ENCODE results near the gene MEF2D. TPM values are rescaled to one million over a fixed set of nuclear protein-coding genes. Genes with fewer than 3 reads are reported as not detected.

Gene MEF2D
- total RNA-seq, 1 experiment from 2014 or later: 18.7 TPM

DNA sequence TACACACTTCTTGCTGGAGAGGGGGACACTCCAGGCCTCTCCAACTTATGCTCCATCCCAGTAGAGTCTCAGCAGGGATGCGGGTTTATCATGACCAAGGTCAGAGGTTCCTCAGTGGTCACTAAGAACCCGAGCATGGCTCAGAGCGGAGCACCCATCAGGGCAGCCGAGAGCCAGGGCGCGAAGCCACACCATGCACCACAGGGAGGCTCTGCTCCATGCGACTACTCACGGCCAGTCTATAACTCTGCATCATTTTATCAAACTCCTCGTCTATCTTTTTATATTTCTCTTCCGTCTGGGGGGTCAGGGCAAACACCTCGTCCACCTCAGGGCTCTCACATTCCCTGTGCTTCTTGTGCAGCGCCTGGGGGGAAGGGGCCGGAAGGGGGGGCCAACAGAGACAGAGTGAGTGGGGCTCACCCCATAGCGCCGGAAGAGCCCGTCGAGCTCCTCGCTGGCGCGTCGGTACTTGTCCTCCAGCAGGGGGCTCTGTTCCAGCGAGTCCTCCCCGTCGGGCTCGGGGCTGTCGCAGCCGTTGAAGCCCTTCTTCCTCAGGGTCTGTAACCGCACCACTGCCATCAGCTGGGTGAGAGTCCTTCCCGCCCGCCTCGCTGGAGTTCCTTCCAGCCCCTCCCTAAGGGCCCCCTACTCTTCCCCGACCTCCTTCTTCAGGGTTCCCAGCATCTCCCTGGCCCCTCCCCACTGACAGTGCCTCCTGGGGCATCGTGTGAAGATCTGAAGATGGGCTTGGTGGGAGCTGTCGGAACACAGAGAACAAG, 20.0 kb downstream of the MEF2D start:
- TF ChIP-seq, protein P1, sequence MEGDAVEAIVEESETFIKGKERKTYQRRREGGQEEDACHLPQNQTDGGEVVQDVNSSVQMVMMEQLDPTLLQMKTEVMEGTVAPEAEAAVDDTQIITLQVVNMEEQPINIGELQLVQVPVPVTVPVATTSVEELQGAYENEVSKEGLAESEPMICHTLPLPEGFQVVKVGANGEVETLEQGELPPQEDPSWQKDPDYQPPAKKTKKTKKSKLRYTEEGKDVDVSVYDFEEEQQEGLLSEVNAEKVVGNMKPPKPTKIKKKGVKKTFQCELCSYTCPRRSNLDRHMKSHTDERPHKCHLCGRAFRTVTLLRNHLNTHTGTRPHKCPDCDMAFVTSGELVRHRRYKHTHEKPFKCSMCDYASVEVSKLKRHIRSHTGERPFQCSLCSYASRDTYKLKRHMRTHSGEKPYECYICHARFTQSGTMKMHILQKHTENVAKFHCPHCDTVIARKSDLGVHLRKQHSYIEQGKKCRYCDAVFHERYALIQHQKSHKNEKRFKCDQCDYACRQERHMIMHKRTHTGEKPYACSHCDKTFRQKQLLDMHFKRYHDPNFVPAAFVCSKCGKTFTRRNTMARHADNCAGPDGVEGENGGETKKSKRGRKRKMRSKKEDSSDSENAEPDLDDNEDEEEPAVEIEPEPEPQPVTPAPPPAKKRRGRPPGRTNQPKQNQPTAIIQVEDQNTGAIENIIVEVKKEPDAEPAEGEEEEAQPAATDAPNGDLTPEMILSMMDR (conservative IDR thresholded peaks at IDR 0.05): peak; percentile 88
- Mint-ChIP-seq H3K9me3 (no peaks in the 10 kb centered on the region; a peak in 1 of 5 replicates), H3K27ac (peak overlapping the region in 2 of 3 experiments; percentile 29 to 81; a peak in 3 of 7 replicates), H3K4me1 (peaks cover 36% of the 10 kb centered on the region in 2 experiments), H3K4me3 (peak overlapping the region in 1 of 2 experiments; percentile 16; a peak in 1 of 5 replicates), H3K27me3 (ENCODE audit: low read depth) (no peaks in the 10 kb centered on the region), H3K36me3 (ENCODE audit: insufficient read depth in 1 of 3, low read depth in 3 of 3) (peaks cover 15 to 58% (median 53%) of the 10 kb centered on the region in 3 experiments; a peak in 6 of 7 replicates)
- no peaks in the 10 kb centered on the region for H3K79me2 ChIP-seq (ENCODE audit: insufficient read depth, low read length)
- no peak overlapping the region for H2AFZ ChIP-seq (ENCODE audit: low read length)
- H2BK20ac ChIP-seq (ENCODE audit: low read depth, low read length, poor library complexity, severe bottlenecking): no peak overlapping the region
- no peak overlapping the region for H3T11ph ChIP-seq (ENCODE audit: low read length)
- H3K4me1 ChIP-seq (ENCODE audit: insufficient read depth, low read length): peaks cover 4% of the 10 kb centered on the region; the same call in 1 of the 2 replicates
- no peak overlapping the region for H3K56ac ChIP-seq (ENCODE audit: insufficient read length, low read depth, low read length)
- peak; percentile 88 for DNase-seq
- H4K91ac ChIP-seq (ENCODE audit: insufficient read length, low read depth, low read length): no peak overlapping the region
- no peaks in the 10 kb centered on the region for H3K79me1 ChIP-seq (ENCODE audit: insufficient read depth, low read depth, low read length, poor library complexity, severe bottlenecking)
- H3K18ac ChIP-seq (ENCODE audit: insufficient read length, low read depth, low read length): no peak overlapping the region
- no peak overlapping the region for H3K4ac ChIP-seq (ENCODE audit: low read depth, low read length)
- no peak overlapping the region for H2BK5ac ChIP-seq (ENCODE audit: insufficient read length, low read length)
- no peak overlapping the region for H4K5ac ChIP-seq (ENCODE audit: insufficient read length, low read depth, low read length)
- no peak overlapping the region for H2AK5ac ChIP-seq (ENCODE audit: insufficient read length, low read length)
- H2BK120ac ChIP-seq (ENCODE audit: low read depth, low read length, poor library complexity, severe bottlenecking): no peak overlapping the region
- H2BK15ac ChIP-seq (ENCODE audit: low read depth, low read length): no peak overlapping the region
- H3K14ac ChIP-seq (ENCODE audit: insufficient read depth, low read length): no peak overlapping the region
- no peaks in the 10 kb centered on the region for H3K23me2 ChIP-seq (ENCODE audit: insufficient read length, low read depth, low read length, poor library complexity, severe bottlenecking)
- no peak overlapping the region for H3K4me2 ChIP-seq (ENCODE audit: insufficient read depth, insufficient read length, low read length)
- no peaks in the 10 kb centered on the region for H4K20me1 ChIP-seq (ENCODE audit: control insufficient read depth, insufficient read depth, insufficient read length)
- no peak overlapping the region for H4K8ac ChIP-seq (replicated peaks; ENCODE audit: insufficient read length, low read depth, low read length)
- no peak overlapping the region for H3K23ac ChIP-seq (ENCODE audit: insufficient read length, low read depth, low read length)
- no peaks in the 10 kb centered on the region for H3K27me3 ChIP-seq (ENCODE audit: insufficient read depth, low read length)
- H3K9me3 ChIP-seq (ENCODE audit: control insufficient read depth, low read depth, low read length): no peaks in the 10 kb centered on the region
- H3K27ac ChIP-seq (ENCODE audit: insufficient read length, low read depth, low read length): no peak overlapping the region
- no peak overlapping the region for H2BK12ac ChIP-seq (ENCODE audit: insufficient read length, low read depth, low read length)
- H3K9ac ChIP-seq (ENCODE audit: extremely low read depth, insufficient read length, low read length): no peak overlapping the region
- WGBS (ENCODE audit: extremely low coverage, insufficient read length, low lambda C conversion rate): no CpG with 5 or more reads among the region's 34 CpGs
